ENCODE measurements around the gene LPCAT2. TPM values are rescaled to one million over a fixed set of nuclear protein-coding genes. Genes with fewer than 3 reads are reported as not detected.

The LPCAT2 gene
- total and polyA plus RNA-seq, 2 experiments from 2014 or later, result 7.8 to 23.8 TPM

DNA sequence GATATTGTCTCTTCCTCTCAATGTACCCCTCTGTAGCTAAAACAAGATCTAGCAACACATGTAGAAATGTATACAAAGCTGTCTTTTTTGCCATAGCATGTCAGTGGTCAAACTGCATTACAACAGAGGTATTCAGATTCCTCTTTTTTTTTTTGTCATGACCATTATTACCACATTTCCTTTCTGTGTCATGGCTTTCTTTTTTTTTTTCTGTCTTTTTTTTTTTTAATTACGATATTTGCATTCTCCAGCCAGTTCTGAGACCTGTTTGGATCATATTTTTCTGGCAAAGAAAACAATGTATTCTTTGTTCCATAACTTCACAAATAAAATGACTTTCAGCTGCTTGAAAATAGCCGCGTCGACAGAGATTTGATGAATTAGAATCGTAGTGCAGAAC is 30.2 kb downstream of the LPCAT2 start (continued):
- TF ChIP-seq ZNF114 (CRISPR knock-in tag; IDR thresholded peaks at IDR 0.05), result no peak
- no peak for TF ChIP-seq EZH2phosphoT487 (IDR thresholded peaks at IDR 0.05; ENCODE audit: unreplicated experiment)
- TF ChIP-seq STAT1 (IDR thresholded peaks at IDR 0.05; ENCODE audit: unreplicated experiment), result no peak

- H3F3A ChIP-seq (replicated peaks; ENCODE audit: low read depth), result no peaks in the 10 kb centered on the region
- H3K27ac ChIP-seq (ENCODE audit: low read depth), result no peak overlapping the region
- Mint-ChIP-seq H3K27me3 (ENCODE audit: insufficient read depth, low read depth, poor library complexity) (peaks cover 2% of the 10 kb centered on the region), H3K36me3 (ENCODE audit: low read depth) (no peaks in the 10 kb centered on the region), H3K4me1 (peaks cover 5% of the 10 kb centered on the region), H3K4me3 (no peak overlapping the region), H3K9me3 (no peaks in the 10 kb centered on the region), H3K27ac (no peak overlapping the region)
- H3K9me2 ChIP-seq (ENCODE audit: insufficient read depth), result no peaks in the 10 kb centered on the region
- no peak for ATAC-seq
- TF ChIP-seq, protein P1, sequence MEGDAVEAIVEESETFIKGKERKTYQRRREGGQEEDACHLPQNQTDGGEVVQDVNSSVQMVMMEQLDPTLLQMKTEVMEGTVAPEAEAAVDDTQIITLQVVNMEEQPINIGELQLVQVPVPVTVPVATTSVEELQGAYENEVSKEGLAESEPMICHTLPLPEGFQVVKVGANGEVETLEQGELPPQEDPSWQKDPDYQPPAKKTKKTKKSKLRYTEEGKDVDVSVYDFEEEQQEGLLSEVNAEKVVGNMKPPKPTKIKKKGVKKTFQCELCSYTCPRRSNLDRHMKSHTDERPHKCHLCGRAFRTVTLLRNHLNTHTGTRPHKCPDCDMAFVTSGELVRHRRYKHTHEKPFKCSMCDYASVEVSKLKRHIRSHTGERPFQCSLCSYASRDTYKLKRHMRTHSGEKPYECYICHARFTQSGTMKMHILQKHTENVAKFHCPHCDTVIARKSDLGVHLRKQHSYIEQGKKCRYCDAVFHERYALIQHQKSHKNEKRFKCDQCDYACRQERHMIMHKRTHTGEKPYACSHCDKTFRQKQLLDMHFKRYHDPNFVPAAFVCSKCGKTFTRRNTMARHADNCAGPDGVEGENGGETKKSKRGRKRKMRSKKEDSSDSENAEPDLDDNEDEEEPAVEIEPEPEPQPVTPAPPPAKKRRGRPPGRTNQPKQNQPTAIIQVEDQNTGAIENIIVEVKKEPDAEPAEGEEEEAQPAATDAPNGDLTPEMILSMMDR (conservative IDR thresholded peaks at IDR 0.05; ENCODE audit: low read depth in 2 of 2), result no peak
- no peaks in the 10 kb centered on the region for H3K79me2 ChIP-seq (replicated peaks; ENCODE audit: insufficient read depth)
- 0 out of 2 replicates have a peak, but pooled peaks cover 5% of the 10 kb centered on the region for H3K4me1 ChIP-seq (ENCODE audit: insufficient read depth)
- no peak for DNase-seq (ENCODE audit: low spot score)
- no peak overlapping the region for H3K4me2 ChIP-seq
- H3K27me3 ChIP-seq (ENCODE audit: insufficient read depth), result no peaks in the 10 kb centered on the region
- no peaks in the 10 kb centered on the region for H4K20me1 ChIP-seq (replicated peaks; ENCODE audit: insufficient read depth)
- no peaks in the 10 kb centered on the region for H3K36me3 ChIP-seq (ENCODE audit: insufficient read depth)
- H3K4me3 ChIP-seq, result no peak overlapping the region
- no peak overlapping the region for H2AFZ ChIP-seq
These were observed 30.6 kb downstream of the LPCAT2 start for GRCh38 chr16:55539488-55539887.

DNA sequence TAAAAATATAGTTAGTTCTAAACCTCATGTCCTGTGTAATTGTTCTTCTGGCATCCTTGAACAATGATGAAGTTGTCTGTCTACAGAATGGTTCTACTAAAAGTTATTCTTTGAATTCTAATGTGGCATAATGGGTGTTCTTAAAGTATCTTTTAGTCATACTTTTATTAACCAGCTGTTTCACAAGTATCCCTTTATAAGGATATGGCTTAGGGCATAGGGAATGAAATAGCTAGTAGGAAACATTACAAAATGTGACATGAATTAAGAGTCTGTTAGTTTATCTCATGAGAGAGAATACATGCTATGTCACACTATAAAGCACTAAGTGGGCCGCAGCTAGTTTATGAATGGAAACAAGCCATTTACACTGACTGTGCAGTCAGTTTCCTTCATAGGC is 31.3 kb downstream of the LPCAT2 start:
- Histone ChIP-seq H3F3A (replicated peaks; ENCODE audit: low read depth) (no peaks in the 10 kb centered on the region), H3K27ac (ENCODE audit: low read depth) (no peak overlapping the region), H2AFZ (no peak overlapping the region), H3K79me2 (replicated peaks; ENCODE audit: insufficient read depth) (no peaks in the 10 kb centered on the region), H4K20me1 (replicated peaks; ENCODE audit: insufficient read depth) (no peaks in the 10 kb centered on the region), H3K4me1 (ENCODE audit: insufficient read depth) (0 out of 2 replicates have a peak, but pooled peaks cover 5% of the 10 kb centered on the region), H3K9me2 (ENCODE audit: insufficient read depth) (no peaks in the 10 kb centered on the region), H3K4me3 (no peak overlapping the region), H3K27me3 (ENCODE audit: insufficient read depth) (no peaks in the 10 kb centered on the region), H3K36me3 (ENCODE audit: insufficient read depth) (no peaks in the 10 kb centered on the region), H3K4me2 (no peak overlapping the region)
- H3K4me3 Mint-ChIP-seq, result no peak overlapping the region
- H3K27me3 Mint-ChIP-seq (ENCODE audit: insufficient read depth, low read depth, poor library complexity), result peaks cover 2% of the 10 kb centered on the region
- H3K9me3 Mint-ChIP-seq, result no peaks in the 10 kb centered on the region
- DNase-seq (ENCODE audit: low spot score) (no peak), ATAC-seq (no peak)
- H3K27ac Mint-ChIP-seq, result no peak overlapping the region
- no peaks in the 10 kb centered on the region for H3K36me3 Mint-ChIP-seq (ENCODE audit: low read depth)
- peaks cover 5% of the 10 kb centered on the region for H3K4me1 Mint-ChIP-seq
- TF ChIP-seq EZH2 (IDR thresholded peaks at IDR 0.05; ENCODE audit: low read depth, unreplicated experiment) (no peak), ZNF462 (CRISPR knock-in tag; IDR thresholded peaks at IDR 0.05) (no peak), ZNF331 (CRISPR knock-in tag; IDR thresholded peaks at IDR 0.05; ENCODE audit: low read depth) (no peak), CREB1 (CRISPR knock-in tag; IDR thresholded peaks at IDR 0.05; ENCODE audit: low read depth) (no peak), JUNB (IDR thresholded peaks at IDR 0.05; ENCODE audit: unreplicated experiment) (no peak), ZNF114 (CRISPR knock-in tag; IDR thresholded peaks at IDR 0.05) (no peak)
- TF ChIP-seq, protein P1 (conservative IDR thresholded peaks at IDR 0.05; ENCODE audit: low read depth in 2 of 2), result no peak
